ENCODE results near the gene CLCN2.

Gene CLCN2

DNA sequence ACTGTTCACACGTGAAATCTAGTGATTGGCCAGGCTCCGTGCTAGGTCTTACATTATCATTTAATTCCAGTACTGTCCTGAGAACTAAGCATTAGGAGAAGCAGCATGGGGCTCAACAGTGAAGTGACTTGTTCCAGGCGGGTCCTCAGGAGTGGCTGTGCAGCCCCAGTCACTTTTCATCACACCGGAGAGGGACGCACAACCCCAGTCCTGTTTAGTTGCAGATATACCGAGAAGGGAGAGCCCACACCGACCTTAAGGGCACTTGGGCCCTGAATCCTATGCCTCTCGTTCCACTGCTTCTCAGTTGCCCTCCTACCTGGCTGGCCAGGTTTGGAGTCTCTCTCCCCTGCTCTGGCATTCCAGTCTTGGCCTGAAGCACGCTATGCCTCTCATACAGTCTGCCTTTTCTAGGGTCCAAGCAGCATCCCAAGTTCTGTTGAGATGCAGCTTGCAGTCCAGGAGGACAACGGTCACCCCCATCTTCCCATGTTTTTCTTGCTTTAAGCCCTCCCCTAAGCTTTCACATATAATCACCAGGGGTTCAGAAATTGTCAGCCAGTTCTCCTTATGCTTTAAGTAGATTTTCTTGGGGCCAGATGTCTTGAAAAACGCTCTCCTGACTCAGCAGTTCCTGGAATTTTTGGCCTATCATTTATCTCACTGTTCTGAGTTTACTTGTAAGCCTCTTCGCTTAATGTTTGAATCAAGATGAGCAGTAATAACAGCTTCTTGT is 13.9 kb downstream of the CLCN2 start:
- H3K27me3 ChIP-seq (ENCODE audit: low read length) = no peaks in the 10 kb centered on the region
- H3K9ac ChIP-seq (ENCODE audit: low read length) = no peak overlapping the region
- no peak overlapping the region for H2AFZ ChIP-seq (ENCODE audit: low read depth, low read length, severe bottlenecking)
- TF ChIP-seq, protein P1, sequence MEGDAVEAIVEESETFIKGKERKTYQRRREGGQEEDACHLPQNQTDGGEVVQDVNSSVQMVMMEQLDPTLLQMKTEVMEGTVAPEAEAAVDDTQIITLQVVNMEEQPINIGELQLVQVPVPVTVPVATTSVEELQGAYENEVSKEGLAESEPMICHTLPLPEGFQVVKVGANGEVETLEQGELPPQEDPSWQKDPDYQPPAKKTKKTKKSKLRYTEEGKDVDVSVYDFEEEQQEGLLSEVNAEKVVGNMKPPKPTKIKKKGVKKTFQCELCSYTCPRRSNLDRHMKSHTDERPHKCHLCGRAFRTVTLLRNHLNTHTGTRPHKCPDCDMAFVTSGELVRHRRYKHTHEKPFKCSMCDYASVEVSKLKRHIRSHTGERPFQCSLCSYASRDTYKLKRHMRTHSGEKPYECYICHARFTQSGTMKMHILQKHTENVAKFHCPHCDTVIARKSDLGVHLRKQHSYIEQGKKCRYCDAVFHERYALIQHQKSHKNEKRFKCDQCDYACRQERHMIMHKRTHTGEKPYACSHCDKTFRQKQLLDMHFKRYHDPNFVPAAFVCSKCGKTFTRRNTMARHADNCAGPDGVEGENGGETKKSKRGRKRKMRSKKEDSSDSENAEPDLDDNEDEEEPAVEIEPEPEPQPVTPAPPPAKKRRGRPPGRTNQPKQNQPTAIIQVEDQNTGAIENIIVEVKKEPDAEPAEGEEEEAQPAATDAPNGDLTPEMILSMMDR (IDR thresholded peaks at IDR 0.05; ENCODE audit: insufficient read depth, low read length, poor library complexity, severe bottlenecking) = no peak
- TF ChIP-seq EZH2phosphoT487 (conservative IDR thresholded peaks at IDR 0.05; ENCODE audit: low read length) = no peak
- H4K20me1 ChIP-seq (ENCODE audit: low read depth, low read length) = no peaks in the 10 kb centered on the region
- H3K9me2 ChIP-seq (replicated peaks; ENCODE audit: insufficient read depth, low read length) = no peaks in the 10 kb centered on the region
- no peaks in the 10 kb centered on the region for H3F3A ChIP-seq (ENCODE audit: insufficient read depth)
- H3K36me3 ChIP-seq (ENCODE audit: low read length) = no peaks in the 10 kb centered on the region
- H3K4me2 ChIP-seq (ENCODE audit: low read depth, low read length, poor library complexity, severe bottlenecking) = no peak overlapping the region
- no peak overlapping the region for H3K4me3 ChIP-seq (ENCODE audit: insufficient read depth, low read length, poor library complexity, severe bottlenecking)
- no peak overlapping the region for H3K27ac ChIP-seq (ENCODE audit: low read depth, low read length)
- no peaks in the 10 kb centered on the region for H3K9me3 ChIP-seq (ENCODE audit: insufficient read depth, low read length)
- no peaks in the 10 kb centered on the region for H3K79me2 ChIP-seq (ENCODE audit: insufficient read depth, low read length)

DNA sequence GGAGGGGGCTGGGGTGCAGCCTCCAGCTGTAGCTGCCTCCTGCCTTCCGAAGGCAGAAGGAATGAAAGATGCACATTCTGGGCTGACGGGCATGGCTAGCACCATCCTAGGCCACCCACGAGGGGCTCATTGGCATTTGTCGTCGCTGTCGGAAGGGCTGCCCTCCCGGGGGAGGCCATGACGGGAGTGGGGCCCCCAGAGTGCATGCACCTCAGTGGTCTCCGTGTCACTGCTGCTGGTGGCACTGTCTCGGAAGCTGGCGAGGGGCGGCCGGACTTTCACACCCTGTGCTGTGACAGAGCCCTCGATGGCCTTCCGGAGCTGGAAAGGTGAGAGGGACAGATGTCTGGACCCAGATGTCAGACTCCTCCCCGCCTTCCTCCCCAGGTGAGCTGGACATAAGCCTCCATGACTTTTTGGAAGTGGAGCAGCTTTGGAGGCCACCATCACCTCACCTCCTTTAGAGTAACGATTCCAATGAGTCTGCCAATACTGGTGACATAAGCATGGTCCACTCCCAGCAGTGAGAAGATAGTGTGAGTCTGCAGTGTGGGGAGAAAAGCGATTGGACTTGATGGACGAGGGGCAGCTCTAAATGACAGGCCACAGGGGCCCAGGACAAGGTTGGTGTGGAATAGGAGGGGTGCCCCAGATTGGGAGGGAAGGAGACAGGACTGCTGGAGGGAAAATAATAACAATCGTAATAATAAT is 14.8 kb downstream of the CLCN2 start:
- Histone ChIP-seq H3K79me2 (ENCODE audit: insufficient read depth, low read length) (no peaks in the 10 kb centered on the region), H4K20me1 (ENCODE audit: low read depth, low read length) (no peaks in the 10 kb centered on the region), H3K9me3 (ENCODE audit: insufficient read depth, low read length) (no peaks in the 10 kb centered on the region), H3K36me3 (ENCODE audit: low read length) (no peaks in the 10 kb centered on the region), H3K9me2 (replicated peaks; ENCODE audit: insufficient read depth, low read length) (no peaks in the 10 kb centered on the region), H3F3A (ENCODE audit: insufficient read depth) (no peaks in the 10 kb centered on the region), H3K4me2 (ENCODE audit: low read depth, low read length, poor library complexity, severe bottlenecking) (no peak overlapping the region), H3K4me3 (ENCODE audit: insufficient read depth, low read length, poor library complexity, severe bottlenecking) (no peak overlapping the region), H3K27me3 (ENCODE audit: low read length) (no peaks in the 10 kb centered on the region), H2AFZ (ENCODE audit: low read depth, low read length, severe bottlenecking) (no peak overlapping the region), H3K9ac (ENCODE audit: low read length) (no peak overlapping the region), H3K27ac (ENCODE audit: low read depth, low read length) (no peak overlapping the region)
- TF ChIP-seq EZH2phosphoT487 (conservative IDR thresholded peaks at IDR 0.05; ENCODE audit: low read length) = no peak
- TF ChIP-seq, protein P1 (IDR thresholded peaks at IDR 0.05; ENCODE audit: insufficient read depth, low read length, poor library complexity, severe bottlenecking) = no peak

DNA sequence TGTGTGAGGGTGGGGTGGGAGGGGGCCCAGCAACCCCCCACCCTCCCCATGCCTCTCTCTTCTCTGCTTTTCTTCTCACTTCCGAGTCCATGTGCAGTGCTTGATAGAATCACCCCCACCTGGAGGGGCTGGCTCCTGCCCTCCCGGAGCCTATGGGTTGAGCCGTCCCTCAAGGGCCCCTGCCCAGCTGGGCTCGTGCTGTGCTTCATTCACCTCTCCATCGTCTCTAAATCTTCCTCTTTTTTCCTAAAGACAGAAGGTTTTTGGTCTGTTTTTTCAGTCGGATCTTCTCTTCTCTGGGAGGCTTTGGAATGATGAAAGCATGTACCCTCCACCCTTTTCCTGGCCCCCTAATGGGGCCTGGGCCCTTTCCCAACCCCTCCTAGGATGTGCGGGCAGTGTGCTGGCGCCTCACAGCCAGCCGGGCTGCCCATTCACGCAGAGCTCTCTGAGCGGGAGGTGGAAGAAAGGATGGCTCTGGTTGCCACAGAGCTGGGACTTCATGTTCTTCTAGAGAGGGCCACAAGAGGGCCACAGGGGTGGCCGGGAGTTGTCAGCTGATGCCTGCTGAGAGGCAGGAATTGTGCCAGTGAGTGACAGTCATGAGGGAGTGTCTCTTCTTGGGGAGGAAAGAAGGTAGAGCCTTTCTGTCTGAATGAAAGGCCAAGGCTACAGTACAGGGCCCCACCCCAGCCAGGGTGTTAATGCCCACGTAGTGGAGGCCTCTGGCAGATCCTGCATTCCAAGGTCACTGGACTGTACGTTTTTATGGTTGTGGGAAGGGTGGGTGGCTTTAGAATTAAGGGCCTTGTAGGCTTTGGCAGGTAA is 15.9 kb downstream of the CLCN2 start:
- TF ChIP-seq, protein P1 (IDR thresholded peaks at IDR 0.05; ENCODE audit: insufficient read depth, low read length, poor library complexity, severe bottlenecking) = peak; percentile 24
- TF ChIP-seq EZH2phosphoT487 (conservative IDR thresholded peaks at IDR 0.05; ENCODE audit: low read length) = no peak
- H3K27ac ChIP-seq (ENCODE audit: low read depth, low read length) = no peak overlapping the region
- no peak overlapping the region for H3K9ac ChIP-seq (ENCODE audit: low read length)
- H3K79me2 ChIP-seq (ENCODE audit: insufficient read depth, low read length) = no peaks in the 10 kb centered on the region
- H2AFZ ChIP-seq (ENCODE audit: low read depth, low read length, severe bottlenecking) = no peak overlapping the region
- H3K9me3 ChIP-seq (ENCODE audit: insufficient read depth, low read length) = no peaks in the 10 kb centered on the region
- H4K20me1 ChIP-seq (ENCODE audit: low read depth, low read length) = no peaks in the 10 kb centered on the region
- H3K27me3 ChIP-seq (ENCODE audit: low read length) = no peaks in the 10 kb centered on the region
- H3F3A ChIP-seq (ENCODE audit: insufficient read depth) = no peaks in the 10 kb centered on the region
- no peaks in the 10 kb centered on the region for H3K9me2 ChIP-seq (replicated peaks; ENCODE audit: insufficient read depth, low read length)
- no peaks in the 10 kb centered on the region for H3K36me3 ChIP-seq (ENCODE audit: low read length)
- no peak overlapping the region for H3K4me3 ChIP-seq (ENCODE audit: insufficient read depth, low read length, poor library complexity, severe bottlenecking)
- no peak overlapping the region for H3K4me2 ChIP-seq (ENCODE audit: low read depth, low read length, poor library complexity, severe bottlenecking)

Measured in SU-DHL-6 (cell line).